PC-3 (cell line): ENCODE data around the gene IFT172.
A peak's percentile ranks its signal among the peaks of the same experiment; 100 is the strongest.

Experiments used
- CTCF ChIP-seq: fragments of 300-600 bp; sonication (generic); conservative IDR thresholded peaks from 2 replicates; pipeline ENCODE4 v1.5.1; 2017; ENCODE audit warnings: antibody characterized with exemption, low read depth, mild to moderate bottlenecking, low read length
- EZH2 ChIP-seq: fragments of 300-600 bp; sonication (generic); IDR thresholded peaks from one replicate; pipeline ENCODE4 v1.6.1; 2017; ENCODE audit warnings: antibody characterized with exemption, mild to moderate bottlenecking, low read length; ENCODE audit not compliant: unreplicated experiment

GRCh38 chr2:27428213-27428977 is 61.1 kb downstream of the IFT172 start, which contains the start of gene NRBP1:
- TF ChIP-seq CTCF (peak; percentile 45), EZH2 (no peak)
